WI38 (cell line): ENCODE measurements around the gene OR9Q2.

Source experiments
- H3K4me3 ChIP-seq: 2 replicates; pipeline ENCODE4 v1.5.1; 2011; ENCODE audit warnings: low read depth, mild to moderate bottlenecking, control low read depth, low read length
- CTCF ChIP-seq: IDR thresholded peaks from 2 replicates; pipeline ENCODE4 v1.5.1; 2012; ENCODE audit warnings: low read depth, mild to moderate bottlenecking, control low read depth, low read length

OR9Q2 gene

GRCh38 chr11:58178444-58178843 lies 10.4 kb upstream of the OR9Q2 start:
- TF ChIP-seq CTCF: no peak

GRCh38 chr11:58179648-58180047 lies 9.2 kb upstream of the OR9Q2 start:
- no peak for TF ChIP-seq CTCF
- H3K4me3 ChIP-seq: no peak overlapping the region

More at GRCh38 chr11:58178444-58178843, 10.4 kb upstream of the OR9Q2 start:
- H3K4me3 ChIP-seq: no peak overlapping the region

- H3K4me3 ChIP-seq: no peak overlapping the region
- no peak for TF ChIP-seq CTCF
Measured at GRCh38 chr11:58186938-58187337, 1.9 kb upstream of the OR9Q2 start.

GRCh38 chr11:58192229-58192628 lies 3.4 kb downstream of the OR9Q2 start:
- no peak for TF ChIP-seq CTCF
- H3K4me3 ChIP-seq: no peak overlapping the region

GRCh38 chr11:58193391-58193790 lies 4.5 kb downstream of the OR9Q2 start:
- TF ChIP-seq CTCF: no peak
- no peak overlapping the region for H3K4me3 ChIP-seq

- no peak for TF ChIP-seq CTCF
- no peak overlapping the region for H3K4me3 ChIP-seq
Measured at GRCh38 chr11:58195939-58196338, 7.1 kb downstream of the OR9Q2 start.

GRCh38 chr11:58199271-58199670 lies 10.4 kb downstream of the OR9Q2 start:
- no peak overlapping the region for H3K4me3 ChIP-seq
- TF ChIP-seq CTCF: no peak
